HEK293 (cell line): ENCODE measurements around the gene TTC32.
"Not testable (repeated sequence)": the region's sequence is repeated elsewhere in the genome, so short reads cannot be mapped to it uniquely, and the experiment has no call there.

Experiments used
- CTCF ChIP-seq: fragments of 450-650 bp; formaldehyde crosslinking; IDR thresholded peaks from 2 replicates; pipeline ENCODE4 v1.5.1; 2016; ENCODE audit warnings: missing biosample characterization, missing genetic modification characterization
- SP3 ChIP-seq: fragments of 450-650 bp; formaldehyde crosslinking; IDR thresholded peaks from 2 replicates; pipeline ENCODE4 v1.5.1; 2016; ENCODE audit warnings: missing biosample characterization, missing genetic modification characterization
- ZBTB8A ChIP-seq: fragments of 450-650 bp; formaldehyde crosslinking; IDR thresholded peaks from 2 replicates; pipeline ENCODE4 v1.5.1; 2016; ENCODE audit warnings: missing biosample characterization, missing genetic modification characterization
- ZNF660 ChIP-seq: fragments of 450-650 bp; IDR thresholded peaks from 2 replicates; pipeline ENCODE4 v1.5.1; 2018; ENCODE audit warnings: missing biosample characterization, mild to moderate bottlenecking, missing genetic modification characterization

GRCh38 chr2:19891971-19892370 is 9.8 kb downstream of the TTC32 start:
- not testable (repeated sequence) for TF ChIP-seq ZNF660, SP3, CTCF, ZBTB8A (tag by site-specific recombination)
